H9 (cell line): ENCODE results near the gene MAPK7. TPM values are rescaled to one million over a fixed set of nuclear protein-coding genes. Genes with fewer than 3 reads are reported as not detected.

ENCODE experiments used
- DNase-seq: peaks from one replicate; pipeline ENCODE4 v3.0.0-alpha.2; 2017
- H2AFZ ChIP-seq: one replicate; pipeline ENCODE4 v1.6.1; 2013; ENCODE audit warnings: mild to moderate bottlenecking, low read length, control low read depth, moderate library complexity
- H2AK5ac ChIP-seq: 2 replicates; pipeline ENCODE4 v1.6.1; 2013; ENCODE audit warnings: low read length, control low read depth, mixed read lengths; ENCODE audit not compliant: insufficient read length
- H2BK120ac ChIP-seq: one replicate; pipeline ENCODE4 v1.6.1; 2013; ENCODE audit warnings: low read depth, mild to moderate bottlenecking, low read length, control low read depth, inconsistent platforms; ENCODE audit not compliant: poor library complexity, severe bottlenecking
- H2BK12ac ChIP-seq: 2 replicates; pipeline ENCODE4 v1.6.1; 2013; ENCODE audit warnings: low read length, control low read depth, mixed read lengths, low read depth; ENCODE audit not compliant: insufficient read length
- H2BK15ac ChIP-seq: 2 replicates; pipeline ENCODE4 v1.6.1; 2013; ENCODE audit warnings: low read depth, low read length, control low read depth
- H2BK20ac ChIP-seq: one replicate; pipeline ENCODE4 v1.6.1; 2013; ENCODE audit warnings: low read depth, mild to moderate bottlenecking, low read length, control low read depth, inconsistent platforms; ENCODE audit not compliant: poor library complexity, severe bottlenecking
- H2BK5ac ChIP-seq: 2 replicates; pipeline ENCODE4 v1.6.1; 2013; ENCODE audit warnings: low read length, control low read depth, mixed read lengths; ENCODE audit not compliant: insufficient read length
- H3K14ac ChIP-seq: 2 replicates; pipeline ENCODE4 v1.6.1; 2013; ENCODE audit warnings: low read length, control low read depth; ENCODE audit not compliant: insufficient read depth
- H3K18ac ChIP-seq: 2 replicates; pipeline ENCODE4 v1.6.1; 2013; ENCODE audit warnings: low read depth, mild to moderate bottlenecking, mixed read lengths, low read length, control low read depth; ENCODE audit not compliant: insufficient read length
- H3K23ac ChIP-seq: 2 replicates; pipeline ENCODE4 v1.6.1; 2013; ENCODE audit warnings: low read length, control low read depth, mixed read lengths, low read depth; ENCODE audit not compliant: insufficient read length
- H3K23me2 ChIP-seq: 2 replicates; pipeline ENCODE4 v1.6.1; 2013; ENCODE audit warnings: low read depth, mild to moderate bottlenecking, mixed read lengths, low read length, control low read depth; ENCODE audit not compliant: insufficient read length, poor library complexity, severe bottlenecking
- H3K27ac ChIP-seq: 2 replicates; pipeline ENCODE4 v1.5.1; 2013; ENCODE audit warnings: low read length, control low read depth, mixed read lengths, low read depth; ENCODE audit not compliant: insufficient read length
- H3K27me3 ChIP-seq: 2 replicates; pipeline ENCODE4 v1.6.1; 2013; ENCODE audit warnings: low read length, control low read depth, inconsistent platforms; ENCODE audit not compliant: insufficient read depth
- H3K4ac ChIP-seq: 2 replicates; pipeline ENCODE4 v1.6.1; 2013; ENCODE audit warnings: low read depth, mild to moderate bottlenecking, control low read depth, inconsistent platforms, low read length, moderate library complexity
- H3K4me1 ChIP-seq: 2 replicates; pipeline ENCODE4 v1.6.1; 2013; ENCODE audit warnings: low read length, control low read depth, inconsistent platforms; ENCODE audit not compliant: insufficient read depth
- H3K4me2 ChIP-seq: 2 replicates; pipeline ENCODE4 v1.6.1; 2013; ENCODE audit warnings: low read length, control low read depth, mixed read lengths; ENCODE audit not compliant: insufficient read length, insufficient read depth
- H3K56ac ChIP-seq: 2 replicates; pipeline ENCODE4 v1.6.1; 2013; ENCODE audit warnings: low read depth, mild to moderate bottlenecking, mixed read lengths, low read length, control low read depth; ENCODE audit not compliant: insufficient read length
- H3K79me1 ChIP-seq: 2 replicates; pipeline ENCODE4 v1.6.1; 2013; ENCODE audit warnings: low read depth, mild to moderate bottlenecking, moderate library complexity, low read length, control low read depth, inconsistent platforms; ENCODE audit not compliant: insufficient read depth, poor library complexity, severe bottlenecking
- H3K79me2 ChIP-seq: 2 replicates; pipeline ENCODE4 v1.6.1; 2013; ENCODE audit warnings: low read length, control low read depth, inconsistent platforms; ENCODE audit not compliant: insufficient read depth
- H3K9ac ChIP-seq: 2 replicates; pipeline ENCODE4 v1.6.1; 2013; ENCODE audit warnings: low read length, control low read depth, mixed read lengths; ENCODE audit not compliant: insufficient read length; ENCODE audit errors: extremely low read depth
- H3K9me3 ChIP-seq: one replicate; pipeline ENCODE4 v1.6.1; 2013; ENCODE audit warnings: low read depth, low read length, inconsistent platforms; ENCODE audit not compliant: control insufficient read depth
- H3T11ph ChIP-seq: one replicate; pipeline ENCODE4 v1.6.1; 2013; ENCODE audit warnings: mild to moderate bottlenecking, low read length, control low read depth, inconsistent platforms
- H4K20me1 ChIP-seq: one replicate; pipeline ENCODE4 v1.6.1; 2013; ENCODE audit not compliant: control insufficient read depth, insufficient read length, insufficient read depth
- H4K5ac ChIP-seq: 2 replicates; pipeline ENCODE4 v1.6.1; 2013; ENCODE audit warnings: low read depth, mild to moderate bottlenecking, mixed read lengths, low read length, control low read depth; ENCODE audit not compliant: insufficient read length
- H4K8ac ChIP-seq: replicated peaks from 2 replicates; pipeline ENCODE4 v1.6.1; 2013; ENCODE audit warnings: low read length, control low read depth, mixed read lengths, low read depth; ENCODE audit not compliant: insufficient read length
- H4K91ac ChIP-seq: 2 replicates; pipeline ENCODE4 v1.6.1; 2013; ENCODE audit warnings: low read depth, mild to moderate bottlenecking, moderate library complexity, mixed read lengths, low read length, control low read depth; ENCODE audit not compliant: insufficient read length
- H3K27ac Mint-ChIP-seq, 3 experiments: 2 replicates in 2 of 3; 3 replicates in 1 of 3; pipeline ENCODE4 v1.8.0; 2020 to 2021; ENCODE audit warnings: mixed read lengths in 3 of 3, mild to moderate bottlenecking in 1 of 3, moderate library complexity in 1 of 3
- H3K27me3 Mint-ChIP-seq: 2 replicates; pipeline ENCODE4 v1.8.0; 2021; ENCODE audit warnings: low read depth, mild to moderate bottlenecking, moderate library complexity, mixed read lengths
- H3K36me3 Mint-ChIP-seq, 3 experiments: 2 replicates in 2 of 3; 3 replicates in 1 of 3; pipeline ENCODE4 v1.8.0; 2020 to 2021; ENCODE audit warnings: low read depth in 3 of 3, mixed read lengths in 3 of 3; ENCODE audit not compliant: insufficient read depth in 1 of 3
- H3K4me1 Mint-ChIP-seq, 2 experiments: 2 replicates each; pipeline ENCODE4 v1.8.0; 2020; ENCODE audit warnings: mixed read lengths in 2 of 2
- H3K4me3 Mint-ChIP-seq, 2 experiments: 2 replicates in 1 of 2; 3 replicates in 1 of 2; pipeline ENCODE4 v1.8.0; 2020 to 2021; ENCODE audit warnings: mild to moderate bottlenecking in 2 of 2, mixed read lengths in 2 of 2, moderate library complexity in 1 of 2
- H3K9me3 Mint-ChIP-seq, 2 experiments: 2 replicates in 1 of 2; 3 replicates in 1 of 2; pipeline ENCODE4 v1.8.0; 2020; ENCODE audit warnings: mild to moderate bottlenecking in 2 of 2, mixed read lengths in 2 of 2, moderate library complexity in 1 of 2
- CTCF ChIP-seq: fragments of 200-600 bp; sonication (generic); conservative IDR thresholded peaks from 3 replicates; pipeline ENCODE4 v1.8.0; 2021; ENCODE audit warnings: antibody characterized with exemption, mild to moderate bottlenecking
- WGBS: extraction: QIAGEN DNeasy Blood & Tissue Kit; methylation state at CpG from one replicate; pipeline ENCODE4 v1.1.7; 2013; ENCODE audit warnings: missing lambda C conversion rate, low lambda C conversion rate, mixed read lengths; ENCODE audit not compliant: insufficient read length; ENCODE audit errors: extremely low coverage; 5-methylcytosine and 5-hydroxymethylcytosine counted together
- total RNA-seq: library from RNA; stranded (reverse); gene quantifications from 2 replicates; pipeline ENCODE4 v1.2.1, GENCODE V29; 2021

MAPK7 gene
- total RNA-seq, 1 experiment from 2014 or later = 43.8 TPM

- Histone ChIP-seq H3K79me2 (0 out of 2 replicates have a peak, but pooled peaks cover 2% of the 10 kb centered on the region), H3K23me2 (no peaks in the 10 kb centered on the region), H2BK5ac (no peak overlapping the region), H2AK5ac (no peak overlapping the region), H3K9me3 (no peaks in the 10 kb centered on the region), H3K4ac (no peak overlapping the region), H3K56ac (no peak overlapping the region), H3K4me2 (no peak overlapping the region), H3K23ac (no peak overlapping the region), H2BK12ac (no peak overlapping the region), H3K14ac (no peak overlapping the region), H2AFZ (no peak overlapping the region), H2BK120ac (no peak overlapping the region), H3K4me1 (no peaks in the 10 kb centered on the region), H2BK15ac (no peak overlapping the region), H4K5ac (no peak overlapping the region), H3K9ac (no peak overlapping the region), H3T11ph (no peak overlapping the region), H4K91ac (no peak overlapping the region), H4K20me1 (no peaks in the 10 kb centered on the region), H3K27me3 (no peaks in the 10 kb centered on the region), H3K79me1 (no peaks in the 10 kb centered on the region), H4K8ac (no peak overlapping the region), H3K27ac (no peak overlapping the region), H3K18ac (no peak overlapping the region), H2BK20ac (no peak overlapping the region)
- TF ChIP-seq CTCF = no peak
- Mint-ChIP-seq H3K36me3 (peaks cover 9 to 35% (median 34%) of the 10 kb centered on the region in 3 experiments; a peak in 6 of 7 replicates), H3K9me3 (no peaks in the 10 kb centered on the region), H3K27ac (no peak overlapping the region), H3K4me3 (no peak overlapping the region), H3K27me3 (no peaks in the 10 kb centered on the region), H3K4me1 (peaks cover 7 to 9% of the 10 kb centered on the region in 2 experiments)
- DNase-seq = no peak
- no CpG with 5 or more reads among the region's 7 CpGs for WGBS
Measured at GRCh38 chr17:19357761-19358160, 20.5 kb upstream of the MAPK7 start.
